Ishikawa (cell line): ENCODE measurements around the gene GDNF.

ENCODE experiments used
- EGR1 ChIP-seq: IDR thresholded peaks from 2 replicates; pipeline ENCODE4 v1.6.1; 2012
- ZBTB7A ChIP-seq: IDR thresholded peaks from 2 replicates; pipeline ENCODE4 v1.6.1; 2012; ENCODE audit warnings: low read depth

DNA sequence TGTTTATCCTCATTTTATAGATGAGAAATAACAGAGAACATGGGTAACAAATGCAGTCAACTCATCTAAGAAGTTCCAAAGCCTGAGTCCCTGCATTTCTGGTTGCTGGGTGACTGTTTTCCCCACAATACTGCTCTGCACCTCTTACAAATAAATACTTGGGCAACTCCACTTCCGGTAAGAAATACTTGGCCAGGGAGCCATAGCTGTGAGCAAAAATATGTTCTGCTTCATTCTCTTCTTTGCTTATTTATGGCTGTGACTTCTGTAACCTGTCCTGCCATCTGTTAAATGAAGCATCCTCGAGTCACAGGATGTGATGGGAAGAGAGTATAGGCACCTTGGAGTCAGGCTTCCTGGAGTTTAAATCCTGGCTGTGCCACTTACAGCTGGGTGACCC lies 49.9 kb downstream of the GDNF start:
- no peak for TF ChIP-seq ZBTB7A
- no peak for TF ChIP-seq EGR1
